Measurements from ENCODE around the gene RIC8A. TPM values are rescaled to one million over a fixed set of nuclear protein-coding genes. Genes with fewer than 3 reads are reported as not detected.
"Not testable (repeated sequence)": the region's sequence is repeated elsewhere in the genome, so short reads cannot be mapped to it uniquely, and the experiment has no call there.

The RIC8A gene
- total RNA-seq (ENCODE audit: low replicate concordance), result 45.0 and 67.2 TPM in 2 replicates

- Mint-ChIP-seq H3K27ac (peak within 1 kb of the TSS; percentile 94), H3K27me3 (ENCODE audit: insufficient read depth, low read depth) (peaks cover 4% of the 10 kb centered on the region), H3K4me1 (peaks cover 21% of the 10 kb centered on the region), H3K9me3 (no peaks in the 10 kb centered on the region), H3K36me3 (peaks cover 8% of the 10 kb centered on the region), H3K4me3 (peak within 1 kb of the TSS; percentile 99)
- Histone ChIP-seq H3K27me3 (no peaks in the 10 kb centered on the region), H3K27ac (peak within 1 kb of the TSS; percentile 82), H3K4me2 (peak within 1 kb of the TSS; percentile 96), H3F3A (ENCODE audit: low read depth) (peaks cover 12% of the 10 kb centered on the region), H3K36me3 (no peaks in the 10 kb centered on the region), H3K79me2 (ENCODE audit: low read depth) (peaks cover 41% of the 10 kb centered on the region), H4K20me1 (ENCODE audit: low read depth) (peaks cover 20% of the 10 kb centered on the region), H3K4me1 (peaks cover 11% of the 10 kb centered on the region), H3K4me3 (peak within 1 kb of the TSS; percentile 98), H3K9ac (peak within 1 kb of the TSS; percentile 89), H2AFZ (replicated peaks) (peak within 1 kb of the TSS; percentile 85), H3K9me3 (ENCODE audit: low read depth) (no peaks in the 10 kb centered on the region)
- TF ChIP-seq EZH2 (IDR thresholded peaks at IDR 0.05) (no peak), EZH2phosphoT487 (IDR thresholded peaks at IDR 0.05) (no peak), CTCF (IDR thresholded peaks at IDR 0.05) (no peak)
- DNase-seq (ENCODE audit: low spot score), result peak; percentile 98
Observed at GRCh38 chr11:207208-207862, at the start of gene RIC8A, which contains the start of gene BET1L. RIC8A (plus strand) TSS chr11:207708; CDS start chr11:208855, 1,147 bp downstream. BET1L (minus strand) TSS chr11:207399; CDS start chr11:207321, 78 bp downstream.

- not testable (repeated sequence) for DNase-seq (ENCODE audit: low spot score); H3K27me3 Mint-ChIP-seq (ENCODE audit: insufficient read depth, low read depth); H3K4me1 ChIP-seq; H3K79me2 ChIP-seq (ENCODE audit: low read depth); H3K27me3 ChIP-seq; H3K27ac Mint-ChIP-seq; H3K36me3 ChIP-seq; H3K4me2 ChIP-seq; H3K4me1 Mint-ChIP-seq; H3K36me3 Mint-ChIP-seq; H3K4me3 Mint-ChIP-seq; H3K9me3 Mint-ChIP-seq; H3K9ac ChIP-seq; H3K27ac ChIP-seq; H3F3A ChIP-seq (ENCODE audit: low read depth); H2AFZ ChIP-seq (replicated peaks); H4K20me1 ChIP-seq (ENCODE audit: low read depth); H3K4me3 ChIP-seq; H3K9me3 ChIP-seq (ENCODE audit: low read depth)
- peak; percentile 20 for TF ChIP-seq CTCF (IDR thresholded peaks at IDR 0.05)
Observed at GRCh38 chr11:180242-180641, 27.3 kb upstream of the RIC8A start.

- H3K9me3 Mint-ChIP-seq; H3K4me2 ChIP-seq; H3K27me3 ChIP-seq; H3K4me1 Mint-ChIP-seq; H3K79me2 ChIP-seq (ENCODE audit: low read depth); H3K4me1 ChIP-seq; H3K9ac ChIP-seq; H3K4me3 Mint-ChIP-seq; H4K20me1 ChIP-seq (ENCODE audit: low read depth); H3K27ac ChIP-seq; H3F3A ChIP-seq (ENCODE audit: low read depth); H3K36me3 Mint-ChIP-seq; H2AFZ ChIP-seq (replicated peaks); H3K27me3 Mint-ChIP-seq (ENCODE audit: insufficient read depth, low read depth); H3K27ac Mint-ChIP-seq; H3K36me3 ChIP-seq; H3K4me3 ChIP-seq; H3K9me3 ChIP-seq (ENCODE audit: low read depth): not testable (repeated sequence)
- DNase-seq (ENCODE audit: low spot score), result peak; percentile 0
Observed at GRCh38 chr11:189200-189783, 18.2 kb upstream of the RIC8A start.

- not testable (repeated sequence) for H3K9me3 Mint-ChIP-seq; H3K9ac ChIP-seq; H3K4me3 ChIP-seq; H3K4me1 Mint-ChIP-seq; H3K27me3 ChIP-seq; H3K27ac ChIP-seq; H3K9me3 ChIP-seq (ENCODE audit: low read depth); H3K27ac Mint-ChIP-seq; H2AFZ ChIP-seq (replicated peaks); H4K20me1 ChIP-seq (ENCODE audit: low read depth); H3K4me3 Mint-ChIP-seq; H3K27me3 Mint-ChIP-seq (ENCODE audit: insufficient read depth, low read depth); H3K4me1 ChIP-seq; H3K4me2 ChIP-seq; H3K79me2 ChIP-seq (ENCODE audit: low read depth); DNase-seq (ENCODE audit: low spot score); H3K36me3 ChIP-seq; H3K36me3 Mint-ChIP-seq; H3F3A ChIP-seq (ENCODE audit: low read depth)
Observed at GRCh38 chr11:189843-190311, 17.6 kb upstream of the RIC8A start.

GRCh38 chr11:190546-190945, 17.0 kb upstream of the RIC8A start:
- not testable (repeated sequence) for H3K4me3 ChIP-seq; H3K4me3 Mint-ChIP-seq; H3K36me3 ChIP-seq; H2AFZ ChIP-seq (replicated peaks); H3K4me1 ChIP-seq; H3K9me3 ChIP-seq (ENCODE audit: low read depth); H3K79me2 ChIP-seq (ENCODE audit: low read depth); H3K9ac ChIP-seq; H3K27me3 Mint-ChIP-seq (ENCODE audit: insufficient read depth, low read depth); H3K4me2 ChIP-seq; H3K4me1 Mint-ChIP-seq; H3K27ac Mint-ChIP-seq; DNase-seq (ENCODE audit: low spot score); H3K36me3 Mint-ChIP-seq; H3K9me3 Mint-ChIP-seq; H3F3A ChIP-seq (ENCODE audit: low read depth); H4K20me1 ChIP-seq (ENCODE audit: low read depth); H3K27me3 ChIP-seq; H3K27ac ChIP-seq
